Kidney (tissue), 14 donors: ENCODE results near the gene CCDC137. TPM values are rescaled to one million over a fixed set of nuclear protein-coding genes. Genes with fewer than 3 reads are reported as not detected.

Source experiments
- DNase-seq, 5 donors: peaks; one replicate each; pipeline ENCODE4 v3.0.0-alpha.2; 2013 to 2020
- FAIRE-seq: peaks from 2 replicates; lab custom pipeline; 2012; peaks lifted over from hg19 to GRCh38; lab: Jason Lieb, UNC
- H3K27ac ChIP-seq, 2 donors: one replicate each; pipeline ENCODE4 v1.7.0; 2013; ENCODE audit warnings: low read depth in 2 of 2, low read length in 2 of 2, inconsistent platforms in 1 of 2
- H3K27me3 ChIP-seq: one replicate; pipeline ENCODE4 v1.7.1; 2013; ENCODE audit warnings: low read length, inconsistent platforms; ENCODE audit not compliant: control insufficient read depth, insufficient read depth
- H3K36me3 ChIP-seq, 3 donors: one replicate each; pipeline versions ENCODE4 v1.7.0 to v1.7.1; 2013; ENCODE audit warnings: low read length in 3 of 3, control low read depth in 1 of 3, inconsistent platforms in 1 of 3; ENCODE audit not compliant: insufficient read depth in 3 of 3, control insufficient read depth in 2 of 3
- H3K4me1 ChIP-seq, 3 donors: one replicate each; pipeline versions ENCODE4 v1.7.0 to v1.7.1; 2013; ENCODE audit warnings: low read length in 3 of 3, inconsistent platforms in 1 of 3, low read depth in 1 of 3; ENCODE audit not compliant: control insufficient read depth in 2 of 3, insufficient read depth in 2 of 3
- H3K4me3 ChIP-seq, 3 donors: one replicate each; pipeline versions ENCODE4 v1.7.0 to v1.8.1; 2013; ENCODE audit warnings: low read length in 3 of 3, control low read depth in 1 of 3, inconsistent platforms in 1 of 3
- H3K9ac ChIP-seq, 3 donors: one replicate each; pipeline versions ENCODE4 v1.7.0 to v1.7.1; 2013; ENCODE audit warnings: low read length in 3 of 3, control low read depth in 1 of 3, inconsistent platforms in 1 of 3
- H3K9me3 ChIP-seq, 3 donors: one replicate each; pipeline versions ENCODE4 v1.7.0 to v1.7.1; 2013; ENCODE audit warnings: low read length in 3 of 3, control low read depth in 1 of 3, inconsistent platforms in 1 of 3; ENCODE audit not compliant: control insufficient read depth in 2 of 3, insufficient read depth in 1 of 3
- intact Hi-C: fragments of 100-400 bp; cut with DNase I; formaldehyde crosslinking; loops from one replicate; pipeline ENCODE4 v1.11.1; 2022
- polyA plus RNA-seq: library from polyadenylated mRNA; stranded (reverse); fragments of 350-450 nt; fragmentation: Illumina TruSeq; extraction: RNeasy Lipid Tissue Mini Kit (QIAGEN cat#74804); gene quantifications from one replicate; pipeline ENCODE4 v1.2.3, GENCODE V29; 2014; ENCODE audit warnings: low read depth, low replicate concordance; ENCODE audit not compliant: insufficient read depth
- total RNA-seq: library from RNA; stranded (reverse); fragmentation: NEBNext Ultra II Directional; extraction: Animal tissue kit (Norgen Biotek cat#: 25700); gene quantifications from one replicate; pipeline ENCODE4 v1.2.1, GENCODE V29; 2021
- TF ChIP-seq, protein P1 (sequence below): IDR thresholded peaks from 3 replicates; pipeline ENCODE4 v1.5.1; 2012; ENCODE audit warnings: mild to moderate bottlenecking, moderate library complexity, borderline replicate concordance; ENCODE audit not compliant: insufficient read depth; ENCODE audit errors: extremely low read depth
- donor health status: control.
- donor health status: control.
- donor health status: control.
- donor health status: control.
- donor health status: control.
- donor health status: DM: yes; HTN: yes; CAD: no.
- donor health status: Normal renal cell carcinoma (clear cell type).

CCDC137 gene
- total and polyA plus RNA-seq, 2 donors from 2014 or later = 14.7 to 18.8 TPM

DNA sequence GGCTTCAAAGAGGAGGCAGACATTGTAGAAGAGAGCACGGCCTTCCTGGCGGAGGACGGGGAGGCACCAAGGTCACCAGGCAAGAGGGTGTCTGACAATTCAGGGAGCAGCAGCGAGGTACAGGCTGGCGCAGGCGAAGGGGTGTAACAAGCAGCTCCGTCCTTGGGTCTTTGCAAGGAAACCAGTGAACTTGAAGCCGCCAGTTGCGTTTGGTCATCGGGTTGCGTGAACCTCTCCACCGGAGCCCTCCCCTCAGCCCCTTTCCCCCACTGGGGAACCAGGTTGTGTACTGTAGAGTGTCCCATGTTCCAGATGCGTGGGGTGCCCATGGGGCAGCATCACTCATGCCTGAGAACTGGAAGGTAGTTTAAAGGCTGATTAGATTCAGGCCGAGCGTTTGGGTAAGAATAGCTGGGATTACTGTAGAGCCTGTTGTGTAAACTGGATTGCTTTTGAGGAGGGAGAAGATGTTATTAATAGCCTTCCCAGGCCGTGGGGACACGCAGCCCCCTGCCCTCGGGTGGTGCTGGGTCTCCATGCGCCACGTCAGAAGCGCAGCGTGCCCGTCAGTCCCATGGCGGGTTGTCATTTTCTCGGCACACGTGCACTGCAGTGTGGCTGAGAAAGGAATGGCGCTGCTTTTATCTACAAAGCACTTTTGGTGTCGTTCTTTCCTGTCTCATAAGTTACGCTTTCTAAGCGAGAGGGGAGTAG lies 39.1 kb downstream of the CCDC137 start:
- Histone ChIP-seq H3K36me3 (peaks cover 0 to 14% (median 6%) of the 10 kb centered on the region in 3 donors), H3K27me3 (no peaks in the 10 kb centered on the region), H3K4me1 (peaks cover 0 to 31% (median 11%) of the 10 kb centered on the region in 3 donors), H3K9ac (no peak overlapping the region), H3K9me3 (no peaks in the 10 kb centered on the region), H3K4me3 (no peak overlapping the region), H3K27ac (no peak overlapping the region)
- intact Hi-C loops = no loop called here
- TF ChIP-seq, protein P1, sequence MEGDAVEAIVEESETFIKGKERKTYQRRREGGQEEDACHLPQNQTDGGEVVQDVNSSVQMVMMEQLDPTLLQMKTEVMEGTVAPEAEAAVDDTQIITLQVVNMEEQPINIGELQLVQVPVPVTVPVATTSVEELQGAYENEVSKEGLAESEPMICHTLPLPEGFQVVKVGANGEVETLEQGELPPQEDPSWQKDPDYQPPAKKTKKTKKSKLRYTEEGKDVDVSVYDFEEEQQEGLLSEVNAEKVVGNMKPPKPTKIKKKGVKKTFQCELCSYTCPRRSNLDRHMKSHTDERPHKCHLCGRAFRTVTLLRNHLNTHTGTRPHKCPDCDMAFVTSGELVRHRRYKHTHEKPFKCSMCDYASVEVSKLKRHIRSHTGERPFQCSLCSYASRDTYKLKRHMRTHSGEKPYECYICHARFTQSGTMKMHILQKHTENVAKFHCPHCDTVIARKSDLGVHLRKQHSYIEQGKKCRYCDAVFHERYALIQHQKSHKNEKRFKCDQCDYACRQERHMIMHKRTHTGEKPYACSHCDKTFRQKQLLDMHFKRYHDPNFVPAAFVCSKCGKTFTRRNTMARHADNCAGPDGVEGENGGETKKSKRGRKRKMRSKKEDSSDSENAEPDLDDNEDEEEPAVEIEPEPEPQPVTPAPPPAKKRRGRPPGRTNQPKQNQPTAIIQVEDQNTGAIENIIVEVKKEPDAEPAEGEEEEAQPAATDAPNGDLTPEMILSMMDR = no peak
- no peak for DNase-seq
- FAIRE-seq = no peak

DNA sequence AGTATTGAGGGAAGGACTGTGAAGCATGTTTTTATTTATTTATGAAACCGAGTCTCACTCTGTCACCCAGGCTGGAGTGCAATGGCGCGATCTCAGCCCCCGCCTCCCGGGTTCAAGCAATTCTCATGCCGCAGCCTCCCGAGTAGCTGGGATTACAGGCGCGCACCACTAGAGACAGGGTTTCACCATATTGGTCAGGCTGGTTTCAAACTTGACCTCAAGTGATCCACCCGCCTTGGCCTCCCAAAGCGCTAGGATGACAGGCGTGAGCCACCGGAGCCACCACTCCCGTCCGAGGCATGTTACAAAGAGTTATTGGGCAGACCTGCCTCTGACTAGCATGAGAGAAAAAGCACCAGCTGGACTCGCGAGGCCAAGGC lies 39.7 kb downstream of the CCDC137 start:
- Histone ChIP-seq H3K4me3 (no peak overlapping the region), H3K9me3 (no peaks in the 10 kb centered on the region), H3K9ac (no peak overlapping the region), H3K36me3 (peaks cover 0 to 8% (median 3%) of the 10 kb centered on the region in 3 donors), H3K27me3 (peaks cover 4% of the 10 kb centered on the region), H3K27ac (no peak overlapping the region), H3K4me1 (peaks cover 0 to 34% (median 13%) of the 10 kb centered on the region in 3 donors)
- intact Hi-C loops = no loop called here
- FAIRE-seq = no peak
- DNase-seq = no peak
- TF ChIP-seq, protein P1 = no peak

DNA sequence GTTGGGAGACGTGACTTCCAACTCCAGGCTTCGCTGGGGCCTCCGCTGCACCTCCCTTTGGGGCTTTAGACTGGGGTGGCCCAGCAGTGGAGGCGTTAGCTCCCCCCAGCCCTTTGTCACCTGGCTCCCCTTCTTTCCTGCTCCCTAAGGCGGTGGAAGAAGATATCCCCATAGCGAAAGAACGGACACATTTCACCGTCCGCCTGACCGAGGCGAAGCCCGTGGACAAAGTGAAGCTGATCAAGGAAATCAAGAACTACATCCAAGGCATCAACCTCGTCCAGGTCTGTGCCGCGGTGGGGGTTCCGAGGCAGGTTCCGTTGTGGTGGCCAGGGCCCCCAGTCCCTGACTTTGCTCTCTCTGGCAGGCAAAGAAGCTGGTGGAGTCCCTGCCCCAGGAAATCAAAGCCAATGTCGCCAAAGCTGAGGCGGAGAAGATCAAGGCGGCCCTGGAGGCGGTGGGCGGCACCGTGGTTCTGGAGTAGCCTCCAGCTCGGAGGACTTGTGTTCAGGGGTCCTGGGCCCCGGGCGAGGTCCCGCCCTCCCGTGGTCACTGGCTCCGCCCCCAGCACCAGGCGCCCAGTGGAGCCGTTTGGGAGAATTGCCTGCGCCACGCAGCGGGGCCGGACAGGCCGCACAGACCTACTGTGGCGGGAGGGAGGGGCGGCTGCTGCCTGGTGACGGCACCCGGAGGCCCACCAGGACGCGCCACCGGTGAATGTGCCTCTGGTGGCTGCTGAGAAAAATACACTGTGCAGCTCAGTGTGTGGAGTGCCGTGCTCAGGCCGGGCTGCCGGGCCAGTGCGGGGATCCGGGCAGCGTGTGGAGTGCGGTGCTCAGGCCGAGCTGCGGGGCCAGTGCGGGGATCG lies 40.5 kb downstream of the CCDC137 start:
- Histone ChIP-seq H3K9ac (no peak overlapping the region), H3K27me3 (peaks cover 4% of the 10 kb centered on the region), H3K27ac (no peak overlapping the region), H3K4me1 (peaks cover 0 to 29% (median 7%) of the 10 kb centered on the region in 3 donors), H3K4me3 (no peak overlapping the region), H3K36me3 (peaks cover 0 to 5% (median 0%) of the 10 kb centered on the region in 3 donors), H3K9me3 (no peaks in the 10 kb centered on the region)
- intact Hi-C loops = no loop called here
- FAIRE-seq (no peak), DNase-seq (peak in 1 of 5 donors; percentile 78)
- TF ChIP-seq, protein P1 = no peak
